Subcutaneous abdominal adipose tissue (tissue), 5 donors: ENCODE data around the gene MGA.

ENCODE experiments used
- H3K27ac ChIP-seq: one replicate; pipeline ENCODE4 v1.7.0; 2013; ENCODE audit warnings: low read depth, mild to moderate bottlenecking, inconsistent platforms, low read length, moderate library complexity
- H3K27me3 ChIP-seq, 5 donors: one replicate each; pipeline ENCODE4 v1.7.0; 2013; ENCODE audit warnings: low read length in 5 of 5, inconsistent platforms in 1 of 5; ENCODE audit not compliant: control insufficient read depth in 5 of 5, insufficient read depth in 4 of 5
- H3K36me3 ChIP-seq, 5 donors: one replicate each; pipeline ENCODE4 v1.7.0; 2013; ENCODE audit warnings: low read length in 5 of 5; ENCODE audit not compliant: control insufficient read depth in 5 of 5, insufficient read depth in 5 of 5
- H3K4me1 ChIP-seq, 5 donors: one replicate each; pipeline ENCODE4 v1.7.0; 2013; ENCODE audit warnings: low read length in 5 of 5, mild to moderate bottlenecking in 3 of 5, moderate library complexity in 1 of 5; ENCODE audit not compliant: control insufficient read depth in 5 of 5, insufficient read depth in 5 of 5
- H3K4me3 ChIP-seq, 5 donors: one replicate each; pipeline ENCODE4 v1.7.0; 2013; ENCODE audit warnings: low read length in 5 of 5, low read depth in 1 of 5
- H3K9ac ChIP-seq, 5 donors: one replicate each; pipeline ENCODE4 v1.7.0; 2013; ENCODE audit warnings: low read length in 5 of 5, mild to moderate bottlenecking in 4 of 5, moderate library complexity in 3 of 5
- H3K9me3 ChIP-seq, 5 donors: one replicate each; pipeline ENCODE4 v1.7.0; 2013; ENCODE audit warnings: low read length in 5 of 5; ENCODE audit not compliant: control insufficient read depth in 5 of 5
- donor health status: healthy.
- donor health status: healthy.
- donor health status: healthy.
- donor health status: healthy.
- donor health status: healthy.

Gene MGA

GRCh38 chr15:41798607-41799487 is 138.6 kb downstream of the MGA start:
- Histone ChIP-seq H3K9me3 (no peaks in the 10 kb centered on the region), H3K27me3 (no peaks in the 10 kb centered on the region), H3K4me3 (no peak overlapping the region), H3K9ac (no peak overlapping the region), H3K36me3 (peaks cover 6 to 25% (median 17%) of the 10 kb centered on the region in 5 donors), H3K27ac (no peak overlapping the region), H3K4me1 (peaks cover 4 to 18% (median 12%) of the 10 kb centered on the region in 5 donors)

GRCh38 chr15:41799488-41799805 is 139.2 kb downstream of the MGA start:
- peaks cover 6 to 30% (median 17%) of the 10 kb centered on the region in 5 donors for H3K36me3 ChIP-seq
- H3K9me3 ChIP-seq, result no peaks in the 10 kb centered on the region
- no peak overlapping the region for H3K27ac ChIP-seq
- H3K4me1 ChIP-seq, result peaks cover 4 to 18% (median 12%) of the 10 kb centered on the region in 5 donors
- no peak overlapping the region for H3K4me3 ChIP-seq
- H3K9ac ChIP-seq, result no peak overlapping the region
- no peaks in the 10 kb centered on the region for H3K27me3 ChIP-seq

GRCh38 chr15:41801185-41801584 is 141.0 kb downstream of the MGA start:
- Histone ChIP-seq H3K9ac (no peak overlapping the region), H3K36me3 (peaks cover 6 to 37% (median 21%) of the 10 kb centered on the region in 5 donors), H3K4me3 (no peak overlapping the region), H3K4me1 (peaks cover 2 to 14% (median 7%) of the 10 kb centered on the region in 5 donors), H3K27ac (no peak overlapping the region), H3K9me3 (no peaks in the 10 kb centered on the region), H3K27me3 (no peaks in the 10 kb centered on the region)

GRCh38 chr15:41801850-41802455 is 141.7 kb downstream of the MGA start:
- peaks cover 6 to 37% (median 21%) of the 10 kb centered on the region in 5 donors for H3K36me3 ChIP-seq
- peaks cover 0 to 6% (median 2%) of the 10 kb centered on the region in 5 donors for H3K4me1 ChIP-seq
- no peak overlapping the region for H3K27ac ChIP-seq
- no peaks in the 10 kb centered on the region for H3K9me3 ChIP-seq
- H3K4me3 ChIP-seq, result no peak overlapping the region
- no peak overlapping the region for H3K9ac ChIP-seq
- H3K27me3 ChIP-seq, result no peaks in the 10 kb centered on the region

GRCh38 chr15:41804361-41804760 is 144.2 kb downstream of the MGA start:
- Histone ChIP-seq H3K27me3 (no peaks in the 10 kb centered on the region), H3K9me3 (no peaks in the 10 kb centered on the region), H3K4me1 (peaks cover 0 to 3% (median 0%) of the 10 kb centered on the region in 5 donors), H3K36me3 (peaks cover 6 to 37% (median 21%) of the 10 kb centered on the region in 5 donors), H3K4me3 (no peak overlapping the region), H3K9ac (peak overlapping the region in 1 of 5 donors; percentile 47), H3K27ac (no peak overlapping the region)

- Histone ChIP-seq H3K9me3 (no peaks in the 10 kb centered on the region), H3K4me1 (peaks cover 0 to 10% (median 0%) of the 10 kb centered on the region in 5 donors), H3K27me3 (no peaks in the 10 kb centered on the region), H3K9ac (no peak overlapping the region), H3K27ac (no peak overlapping the region), H3K4me3 (no peak overlapping the region), H3K36me3 (peaks cover 6 to 29% (median 15%) of the 10 kb centered on the region in 5 donors)
These were observed 144.9 kb downstream of the MGA start for GRCh38 chr15:41804916-41805666.

- Histone ChIP-seq H3K4me3 (no peak overlapping the region), H3K4me1 (peaks cover 0 to 13% (median 0%) of the 10 kb centered on the region in 5 donors), H3K27ac (no peak overlapping the region), H3K27me3 (no peaks in the 10 kb centered on the region), H3K36me3 (peaks cover 3 to 23% (median 8%) of the 10 kb centered on the region in 5 donors), H3K9me3 (no peaks in the 10 kb centered on the region), H3K9ac (peak overlapping the region in 1 of 5 donors; percentile 44)
These were observed 145.5 kb downstream of the MGA start for GRCh38 chr15:41805711-41806110.

GRCh38 chr15:41806291-41807181 is 146.3 kb downstream of the MGA start:
- Histone ChIP-seq H3K36me3 (peaks cover 2 to 15% (median 5%) of the 10 kb centered on the region in 5 donors), H3K27ac (no peak overlapping the region), H3K4me3 (no peak overlapping the region), H3K9ac (peak overlapping the region in 1 of 5 donors; percentile 25), H3K4me1 (peaks cover 0 to 13% (median 0%) of the 10 kb centered on the region in 5 donors), H3K9me3 (no peaks in the 10 kb centered on the region), H3K27me3 (no peaks in the 10 kb centered on the region)

- no peak overlapping the region for H3K4me3 ChIP-seq
- peaks cover 0 to 31% (median 25%) of the 10 kb centered on the region in 5 donors for H3K36me3 ChIP-seq
- no peak overlapping the region for H3K9ac ChIP-seq
- H3K27me3 ChIP-seq, result no peaks in the 10 kb centered on the region
- H3K27ac ChIP-seq, result no peak overlapping the region
- H3K9me3 ChIP-seq, result no peaks in the 10 kb centered on the region
- peaks cover 0 to 13% (median 0%) of the 10 kb centered on the region in 5 donors for H3K4me1 ChIP-seq
These were observed 148.9 kb downstream of the MGA start for GRCh38 chr15:41809121-41809520.
